H9 (cell line): ENCODE results near the gene TRMU. TPM values are rescaled to one million over a fixed set of nuclear protein-coding genes. Genes with fewer than 3 reads are reported as not detected.

Experiments used
- DNase-seq: peaks from one replicate; pipeline ENCODE4 v3.0.0-alpha.2; 2017
- H2AFZ ChIP-seq: one replicate; pipeline ENCODE4 v1.6.1; 2013; ENCODE audit warnings: mild to moderate bottlenecking, low read length, control low read depth, moderate library complexity
- H2AK5ac ChIP-seq: 2 replicates; pipeline ENCODE4 v1.6.1; 2013; ENCODE audit warnings: low read length, control low read depth, mixed read lengths; ENCODE audit not compliant: insufficient read length
- H2BK120ac ChIP-seq: one replicate; pipeline ENCODE4 v1.6.1; 2013; ENCODE audit warnings: low read depth, mild to moderate bottlenecking, low read length, control low read depth, inconsistent platforms; ENCODE audit not compliant: poor library complexity, severe bottlenecking
- H2BK12ac ChIP-seq: 2 replicates; pipeline ENCODE4 v1.6.1; 2013; ENCODE audit warnings: low read length, control low read depth, mixed read lengths, low read depth; ENCODE audit not compliant: insufficient read length
- H2BK15ac ChIP-seq: 2 replicates; pipeline ENCODE4 v1.6.1; 2013; ENCODE audit warnings: low read depth, low read length, control low read depth
- H2BK20ac ChIP-seq: one replicate; pipeline ENCODE4 v1.6.1; 2013; ENCODE audit warnings: low read depth, mild to moderate bottlenecking, low read length, control low read depth, inconsistent platforms; ENCODE audit not compliant: poor library complexity, severe bottlenecking
- H2BK5ac ChIP-seq: 2 replicates; pipeline ENCODE4 v1.6.1; 2013; ENCODE audit warnings: low read length, control low read depth, mixed read lengths; ENCODE audit not compliant: insufficient read length
- H3K14ac ChIP-seq: 2 replicates; pipeline ENCODE4 v1.6.1; 2013; ENCODE audit warnings: low read length, control low read depth; ENCODE audit not compliant: insufficient read depth
- H3K18ac ChIP-seq: 2 replicates; pipeline ENCODE4 v1.6.1; 2013; ENCODE audit warnings: low read depth, mild to moderate bottlenecking, mixed read lengths, low read length, control low read depth; ENCODE audit not compliant: insufficient read length
- H3K23ac ChIP-seq: 2 replicates; pipeline ENCODE4 v1.6.1; 2013; ENCODE audit warnings: low read length, control low read depth, mixed read lengths, low read depth; ENCODE audit not compliant: insufficient read length
- H3K23me2 ChIP-seq: 2 replicates; pipeline ENCODE4 v1.6.1; 2013; ENCODE audit warnings: low read depth, mild to moderate bottlenecking, mixed read lengths, low read length, control low read depth; ENCODE audit not compliant: insufficient read length, poor library complexity, severe bottlenecking
- H3K27ac ChIP-seq: 2 replicates; pipeline ENCODE4 v1.5.1; 2013; ENCODE audit warnings: low read length, control low read depth, mixed read lengths, low read depth; ENCODE audit not compliant: insufficient read length
- H3K27me3 ChIP-seq: 2 replicates; pipeline ENCODE4 v1.6.1; 2013; ENCODE audit warnings: low read length, control low read depth, inconsistent platforms; ENCODE audit not compliant: insufficient read depth
- H3K4ac ChIP-seq: 2 replicates; pipeline ENCODE4 v1.6.1; 2013; ENCODE audit warnings: low read depth, mild to moderate bottlenecking, control low read depth, inconsistent platforms, low read length, moderate library complexity
- H3K4me1 ChIP-seq: 2 replicates; pipeline ENCODE4 v1.6.1; 2013; ENCODE audit warnings: low read length, control low read depth, inconsistent platforms; ENCODE audit not compliant: insufficient read depth
- H3K4me2 ChIP-seq: 2 replicates; pipeline ENCODE4 v1.6.1; 2013; ENCODE audit warnings: low read length, control low read depth, mixed read lengths; ENCODE audit not compliant: insufficient read length, insufficient read depth
- H3K56ac ChIP-seq: 2 replicates; pipeline ENCODE4 v1.6.1; 2013; ENCODE audit warnings: low read depth, mild to moderate bottlenecking, mixed read lengths, low read length, control low read depth; ENCODE audit not compliant: insufficient read length
- H3K79me1 ChIP-seq: 2 replicates; pipeline ENCODE4 v1.6.1; 2013; ENCODE audit warnings: low read depth, mild to moderate bottlenecking, moderate library complexity, low read length, control low read depth, inconsistent platforms; ENCODE audit not compliant: insufficient read depth, poor library complexity, severe bottlenecking
- H3K79me2 ChIP-seq: 2 replicates; pipeline ENCODE4 v1.6.1; 2013; ENCODE audit warnings: low read length, control low read depth, inconsistent platforms; ENCODE audit not compliant: insufficient read depth
- H3K9ac ChIP-seq: 2 replicates; pipeline ENCODE4 v1.6.1; 2013; ENCODE audit warnings: low read length, control low read depth, mixed read lengths; ENCODE audit not compliant: insufficient read length; ENCODE audit errors: extremely low read depth
- H3K9me3 ChIP-seq: one replicate; pipeline ENCODE4 v1.6.1; 2013; ENCODE audit warnings: low read depth, low read length, inconsistent platforms; ENCODE audit not compliant: control insufficient read depth
- H3T11ph ChIP-seq: one replicate; pipeline ENCODE4 v1.6.1; 2013; ENCODE audit warnings: mild to moderate bottlenecking, low read length, control low read depth, inconsistent platforms
- H4K20me1 ChIP-seq: one replicate; pipeline ENCODE4 v1.6.1; 2013; ENCODE audit not compliant: control insufficient read depth, insufficient read length, insufficient read depth
- H4K5ac ChIP-seq: 2 replicates; pipeline ENCODE4 v1.6.1; 2013; ENCODE audit warnings: low read depth, mild to moderate bottlenecking, mixed read lengths, low read length, control low read depth; ENCODE audit not compliant: insufficient read length
- H4K8ac ChIP-seq: replicated peaks from 2 replicates; pipeline ENCODE4 v1.6.1; 2013; ENCODE audit warnings: low read length, control low read depth, mixed read lengths, low read depth; ENCODE audit not compliant: insufficient read length
- H4K91ac ChIP-seq: 2 replicates; pipeline ENCODE4 v1.6.1; 2013; ENCODE audit warnings: low read depth, mild to moderate bottlenecking, moderate library complexity, mixed read lengths, low read length, control low read depth; ENCODE audit not compliant: insufficient read length
- H3K27ac Mint-ChIP-seq, 3 experiments: 2 replicates in 2 of 3; 3 replicates in 1 of 3; pipeline ENCODE4 v1.8.0; 2020 to 2021; ENCODE audit warnings: mixed read lengths in 3 of 3, mild to moderate bottlenecking in 1 of 3, moderate library complexity in 1 of 3
- H3K27me3 Mint-ChIP-seq: 2 replicates; pipeline ENCODE4 v1.8.0; 2021; ENCODE audit warnings: low read depth, mild to moderate bottlenecking, moderate library complexity, mixed read lengths
- H3K36me3 Mint-ChIP-seq, 3 experiments: 2 replicates in 2 of 3; 3 replicates in 1 of 3; pipeline ENCODE4 v1.8.0; 2020 to 2021; ENCODE audit warnings: low read depth in 3 of 3, mixed read lengths in 3 of 3; ENCODE audit not compliant: insufficient read depth in 1 of 3
- H3K4me1 Mint-ChIP-seq, 2 experiments: 2 replicates each; pipeline ENCODE4 v1.8.0; 2020; ENCODE audit warnings: mixed read lengths in 2 of 2
- H3K4me3 Mint-ChIP-seq, 2 experiments: 2 replicates in 1 of 2; 3 replicates in 1 of 2; pipeline ENCODE4 v1.8.0; 2020 to 2021; ENCODE audit warnings: mild to moderate bottlenecking in 2 of 2, mixed read lengths in 2 of 2, moderate library complexity in 1 of 2
- H3K9me3 Mint-ChIP-seq, 2 experiments: 2 replicates in 1 of 2; 3 replicates in 1 of 2; pipeline ENCODE4 v1.8.0; 2020; ENCODE audit warnings: mild to moderate bottlenecking in 2 of 2, mixed read lengths in 2 of 2, moderate library complexity in 1 of 2
- CTCF ChIP-seq: fragments of 200-600 bp; sonication (generic); conservative IDR thresholded peaks from 3 replicates; pipeline ENCODE4 v1.8.0; 2021; ENCODE audit warnings: antibody characterized with exemption, mild to moderate bottlenecking
- WGBS: extraction: QIAGEN DNeasy Blood & Tissue Kit; methylation state at CpG from one replicate; pipeline ENCODE4 v1.1.7; 2013; ENCODE audit warnings: missing lambda C conversion rate, low lambda C conversion rate, mixed read lengths; ENCODE audit not compliant: insufficient read length; ENCODE audit errors: extremely low coverage; 5-methylcytosine and 5-hydroxymethylcytosine counted together
- total RNA-seq: library from RNA; stranded (reverse); gene quantifications from 2 replicates; pipeline ENCODE4 v1.2.1, GENCODE V29; 2021

The TRMU gene
- total RNA-seq, 1 experiment from 2014 or later: 86.3 TPM

GRCh38 chr22:46327691-46328465, 7.6 kb upstream of the TRMU start:
- TF ChIP-seq CTCF: no peak
- no peaks in the 10 kb centered on the region for H3K27me3 Mint-ChIP-seq

More at GRCh38 chr22:46327691-46328465, 7.6 kb upstream of the TRMU start:
- no CpG with 5 or more reads among the region's 13 CpGs for WGBS
- Histone ChIP-seq H3K9ac (no peak overlapping the region), H4K20me1 (no peaks in the 10 kb centered on the region), H3K4ac (no peak overlapping the region), H3K79me1 (no peaks in the 10 kb centered on the region), H3K18ac (no peak overlapping the region), H2BK5ac (no peak overlapping the region), H3K56ac (no peak overlapping the region), H2BK12ac (no peak overlapping the region), H2BK120ac (no peak overlapping the region), H2AFZ (no peak overlapping the region), H3K27me3 (no peaks in the 10 kb centered on the region), H3K27ac (no peak overlapping the region), H2BK15ac (no peak overlapping the region), H3T11ph (no peak overlapping the region), H4K5ac (no peak overlapping the region), H3K14ac (no peak overlapping the region), H3K23me2 (no peaks in the 10 kb centered on the region), H3K79me2 (no peaks in the 10 kb centered on the region), H3K4me2 (no peak overlapping the region), H2AK5ac (no peak overlapping the region), H3K4me1 (no peaks in the 10 kb centered on the region), H3K9me3 (no peaks in the 10 kb centered on the region), H4K8ac (no peak overlapping the region), H3K23ac (no peak overlapping the region), H4K91ac (no peak overlapping the region), H2BK20ac (no peak overlapping the region)
- no peak for DNase-seq
- Mint-ChIP-seq H3K4me3 (no peak overlapping the region), H3K27ac (no peak overlapping the region), H3K4me1 (peaks cover 0 to under 1% of the 10 kb centered on the region in 2 experiments; a peak in 1 of 4 replicates), H3K36me3 (peaks cover 29 to 81% (median 67%) of the 10 kb centered on the region in 3 experiments; a peak in 6 of 7 replicates), H3K9me3 (no peaks in the 10 kb centered on the region)
